A673 (cell line): ENCODE results near the gene RBFOX1.

Experiments
- CTCF ChIP-seq: fragments of 300-800, 200-600 bp; sonication (generic); conservative IDR thresholded peaks from 2 replicates; pipeline ENCODE4 v1.5.1; 2017; ENCODE audit warnings: low read depth, mild to moderate bottlenecking, antibody characterized with exemption, low read length, moderate library complexity, mixed read lengths
- EZH2 ChIP-seq: fragments of 200-600 bp; sonication (generic); IDR thresholded peaks from 2 replicates; pipeline ENCODE4 v1.6.1; 2017; ENCODE audit warnings: borderline replicate concordance, low read depth, mild to moderate bottlenecking, mixed read lengths, antibody characterized with exemption, low read length; ENCODE audit not compliant: poor library complexity, severe bottlenecking

GRCh38 chr16:7532534-7532933 lies 199.9 kb downstream of the RBFOX1 start:
- no peak for TF ChIP-seq CTCF
- no peak for TF ChIP-seq EZH2
